Stimulated activated CD4-positive, alpha-beta T cell treated with anti-CD3 and anti-CD28 coated beads, Interleukin-4, amount 100 ng/mL, for 4 hours (primary cell): ENCODE results near the gene GABRD.

Experiments
- DNase-seq, 2 experiments: peaks; one replicate each; pipeline ENCODE4 v3.0.0-alpha.2; 2020

Gene GABRD

GRCh38 chr1:2018217-2019171 is 651 bp upstream of the GABRD start:
- no peak for DNase-seq

DNA sequence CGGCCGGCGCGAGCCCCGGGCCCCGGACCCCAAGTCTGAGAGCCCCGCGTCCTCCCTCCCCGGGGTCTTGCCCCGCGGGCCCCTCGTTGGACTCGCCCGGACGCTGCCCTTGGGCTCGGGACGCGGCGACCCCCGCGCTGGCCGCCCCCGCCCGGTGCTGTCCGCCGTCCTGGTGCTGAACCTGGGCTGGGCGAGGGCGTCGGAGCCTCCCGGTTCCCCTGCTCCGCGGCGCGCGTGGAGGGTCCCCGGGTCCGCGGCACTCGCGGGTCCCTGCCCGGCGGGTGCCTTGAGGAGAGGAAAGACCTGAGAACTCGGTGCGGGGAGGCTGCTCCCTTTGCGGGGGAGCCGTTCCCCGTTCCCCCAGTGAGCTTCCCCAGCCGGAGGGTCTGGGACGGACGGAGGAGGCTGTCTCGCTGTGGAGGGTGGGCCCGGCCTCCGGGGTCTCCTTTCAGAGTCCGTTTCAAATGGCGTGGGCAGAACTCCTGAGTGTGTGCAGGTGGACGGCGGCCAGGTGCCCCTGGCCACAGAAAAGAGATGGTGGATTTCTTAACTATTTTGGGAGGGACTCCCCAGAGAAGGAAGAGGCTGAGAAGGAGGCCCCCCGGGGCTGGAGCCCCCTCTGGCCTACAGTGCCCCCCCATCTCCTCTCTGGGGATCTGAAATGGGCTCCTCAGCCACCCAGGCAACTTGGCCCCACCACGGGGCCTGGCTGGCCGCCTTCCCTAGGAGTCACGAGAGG is 595 bp downstream of the GABRD start:
- no peak for DNase-seq

DNA sequence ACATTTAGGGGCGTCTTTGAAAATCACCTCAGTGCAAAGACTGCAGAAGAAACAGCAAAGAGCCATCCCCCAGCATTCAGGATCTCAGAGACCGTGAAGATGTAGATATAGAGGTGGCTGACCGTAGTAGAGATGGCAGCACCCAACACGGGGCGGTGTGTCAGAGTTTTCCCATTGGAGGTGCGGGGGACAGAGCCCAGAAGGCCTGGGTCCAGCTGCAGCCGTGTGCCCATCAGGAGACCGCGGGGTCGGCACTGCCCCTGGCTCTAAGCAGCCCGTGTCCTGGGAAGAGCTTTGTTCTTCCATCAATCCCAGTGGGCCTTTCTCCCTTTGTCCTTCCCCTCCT is 1.1 kb downstream of the GABRD start:
- no peak for DNase-seq

DNA sequence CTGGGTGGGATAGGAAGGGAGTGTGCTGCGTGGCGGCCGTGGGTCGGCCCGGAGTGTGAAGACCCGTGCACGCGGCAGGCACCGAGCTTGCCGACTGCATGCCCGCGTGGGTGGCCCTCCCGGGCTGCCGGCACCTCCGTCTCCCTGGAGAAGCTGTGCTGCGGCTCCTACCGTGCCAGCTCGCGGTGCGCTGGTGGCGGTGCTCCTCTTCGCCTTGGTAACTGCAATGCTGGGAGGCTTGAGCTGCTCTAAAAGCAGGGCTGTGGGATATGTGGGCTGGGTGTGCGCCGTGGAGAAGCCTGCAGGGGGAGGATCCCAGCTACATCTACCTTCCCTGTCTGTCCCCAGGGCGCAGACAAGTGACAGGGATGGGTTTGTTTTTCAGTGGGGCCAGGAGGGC is 2.4 kb downstream of the GABRD start:
- no peak for DNase-seq

GRCh38 chr1:2022063-2022770 is 3.1 kb downstream of the GABRD start:
- no peak for DNase-seq

- DNase-seq = no peak
Measured at GRCh38 chr1:2023187-2023586, 4.0 kb downstream of the GABRD start.

- no peak for DNase-seq
Measured at GRCh38 chr1:2024451-2024850, 5.3 kb downstream of the GABRD start.

DNA sequence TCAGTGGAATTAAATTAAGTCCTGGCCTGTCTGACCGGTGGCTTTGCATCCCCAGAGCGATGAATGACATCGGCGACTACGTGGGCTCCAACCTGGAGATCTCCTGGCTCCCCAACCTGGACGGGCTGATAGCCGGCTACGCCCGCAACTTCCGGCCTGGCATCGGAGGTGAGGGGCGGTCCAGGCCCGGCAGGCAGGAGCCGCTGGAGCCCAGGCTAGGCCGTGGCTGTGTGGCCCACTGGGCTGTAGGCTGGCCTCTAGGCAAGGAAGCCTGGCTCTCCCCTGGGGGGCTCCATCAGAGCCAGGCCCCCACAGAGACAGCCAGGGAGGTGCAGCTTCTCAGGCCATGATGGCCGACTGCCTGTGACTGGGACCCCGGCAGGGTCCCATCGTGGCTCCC is 5.7 kb downstream of the GABRD start:
- DNase-seq = no peak

GRCh38 chr1:2025491-2025981 is 6.4 kb downstream of the GABRD start:
- DNase-seq = no peak

DNA sequence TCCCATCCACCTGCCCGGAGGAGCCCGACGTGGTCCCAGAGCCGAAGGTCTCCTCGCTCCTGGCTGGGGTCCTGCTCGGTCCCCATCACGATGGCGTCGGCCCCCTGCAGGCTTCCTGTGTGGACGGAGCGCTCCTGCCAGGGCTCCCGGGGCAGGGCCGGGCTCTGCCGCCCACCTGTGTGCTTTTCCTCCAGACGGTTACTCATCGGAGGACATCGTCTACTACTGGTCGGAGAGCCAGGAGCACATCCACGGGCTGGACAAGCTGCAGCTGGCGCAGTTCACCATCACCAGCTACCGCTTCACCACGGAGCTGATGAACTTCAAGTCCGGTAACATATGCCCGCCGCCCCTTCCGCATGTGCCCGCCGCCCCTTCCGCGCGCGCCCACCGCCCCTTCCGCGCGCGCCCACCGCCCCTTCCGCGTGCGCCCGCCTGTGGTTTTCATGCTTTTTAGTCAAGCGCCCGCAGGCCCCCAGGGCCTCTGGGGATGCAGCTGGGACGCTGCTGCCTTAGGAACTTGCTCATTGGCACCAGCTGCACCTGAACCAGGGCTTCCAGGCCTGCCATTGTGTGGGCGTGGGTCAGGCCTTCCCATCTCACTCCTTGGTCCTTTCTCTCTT is 8.9 kb downstream of the GABRD start:
- DNase-seq = no peak

DNA sequence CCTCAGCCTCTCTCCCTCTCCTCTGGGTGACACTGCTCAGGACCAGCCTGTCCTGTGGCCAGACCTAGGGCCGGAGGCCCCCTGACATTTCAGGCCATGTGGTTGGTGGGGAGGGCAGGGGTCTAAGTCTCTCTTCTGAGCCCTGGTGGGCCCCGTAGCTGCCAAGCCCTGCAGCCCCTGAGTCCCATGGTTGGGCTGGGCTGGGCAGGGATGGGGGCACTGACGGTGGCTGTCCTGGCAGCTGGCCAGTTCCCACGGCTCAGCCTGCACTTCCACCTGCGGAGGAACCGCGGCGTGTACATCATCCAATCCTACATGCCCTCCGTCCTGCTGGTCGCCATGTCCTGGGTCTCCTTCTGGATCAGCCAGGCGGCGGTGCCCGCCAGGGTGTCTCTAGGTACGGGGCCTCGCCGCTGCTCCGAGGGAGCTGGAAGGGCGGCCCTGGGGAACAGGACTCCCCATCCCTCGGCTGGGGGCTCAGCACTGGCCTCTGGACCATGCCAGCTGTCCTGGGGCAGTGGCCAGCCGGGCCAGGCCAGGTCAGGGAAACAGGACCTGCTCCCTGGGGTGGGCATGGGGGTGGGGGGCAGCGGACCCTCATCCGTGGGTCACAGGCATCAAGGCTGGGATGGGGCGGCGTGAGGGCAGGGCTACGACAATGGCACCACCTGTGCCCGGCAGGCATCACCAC is 9.9 kb downstream of the GABRD start:
- no peak for DNase-seq

- DNase-seq = no peak
Measured at GRCh38 chr1:2029561-2029960, 10.4 kb downstream of the GABRD start.

GRCh38 chr1:2030076-2030871 is 11.1 kb downstream of the GABRD start:
- no peak for DNase-seq

DNA sequence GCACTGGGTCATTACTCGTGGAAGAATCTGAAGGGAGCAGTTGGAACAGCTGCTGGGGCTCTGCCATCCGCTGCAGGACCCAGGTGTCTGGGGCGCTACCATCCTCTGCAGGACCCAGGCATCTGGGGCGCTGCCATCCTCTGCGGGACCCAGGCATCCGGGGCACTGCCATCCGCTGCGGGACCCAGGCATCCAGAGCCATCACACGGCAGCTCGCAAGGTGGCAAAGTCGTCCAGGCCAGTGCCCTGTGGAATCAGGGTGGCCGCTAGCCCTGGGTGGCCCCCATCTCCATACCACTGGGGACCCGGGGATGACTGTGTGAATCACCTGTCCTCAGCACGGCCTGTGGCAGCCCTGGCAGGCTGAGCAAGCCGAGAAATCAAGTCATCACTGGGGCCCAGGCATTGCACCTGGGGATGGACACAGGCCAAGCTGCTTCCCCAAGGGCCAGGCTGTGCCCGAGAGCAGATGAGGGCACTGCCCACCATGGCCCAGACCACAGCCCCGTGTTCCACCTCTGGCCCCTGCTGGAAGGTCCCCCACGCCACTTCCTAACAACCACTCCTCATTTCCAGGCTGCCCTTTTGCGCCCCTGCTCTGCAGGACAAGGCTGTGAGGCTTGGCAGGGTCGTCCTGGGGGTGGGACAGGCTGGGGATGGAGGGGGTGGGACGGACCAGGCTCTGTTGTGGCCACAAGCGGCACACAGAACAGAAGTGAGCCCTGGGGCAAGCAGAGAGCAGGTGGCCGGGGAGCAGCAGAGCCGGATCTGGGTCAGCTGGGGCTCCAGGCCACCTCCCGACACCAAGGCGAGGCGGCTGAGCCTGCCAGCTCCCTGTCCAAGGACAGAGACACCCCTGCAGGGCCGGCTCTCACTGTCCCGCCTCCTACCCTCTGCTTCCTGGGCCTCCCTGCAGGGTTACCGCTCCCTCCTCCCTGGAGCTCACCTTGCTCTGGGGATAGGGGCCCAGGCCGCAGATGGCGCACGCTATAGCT is 12.7 kb downstream of the GABRD start:
- DNase-seq = no peak

GRCh38 chr1:2032737-2033136 is 13.6 kb downstream of the GABRD start:
- no peak for DNase-seq

DNA sequence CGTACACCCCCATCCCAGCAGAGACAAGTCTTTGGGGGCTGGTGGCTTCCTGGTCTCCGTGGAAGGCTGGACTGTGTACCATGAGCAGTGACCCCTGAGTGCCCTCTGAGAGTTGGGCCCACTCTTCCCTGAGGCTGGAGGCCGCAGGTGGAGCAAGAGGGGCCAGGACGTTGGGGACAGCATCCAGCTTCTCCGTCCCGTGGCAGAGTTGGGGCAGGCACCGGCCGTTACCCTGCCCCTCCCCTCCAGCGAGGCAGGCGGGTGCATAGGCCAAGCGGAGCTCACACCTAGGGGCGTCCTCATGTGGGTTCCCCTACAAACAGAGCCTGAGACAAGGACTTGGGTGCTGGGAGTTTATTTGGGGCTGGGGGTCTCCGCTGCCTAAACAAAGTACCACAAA is 14.0 kb downstream of the GABRD start:
- no peak for DNase-seq

DNA sequence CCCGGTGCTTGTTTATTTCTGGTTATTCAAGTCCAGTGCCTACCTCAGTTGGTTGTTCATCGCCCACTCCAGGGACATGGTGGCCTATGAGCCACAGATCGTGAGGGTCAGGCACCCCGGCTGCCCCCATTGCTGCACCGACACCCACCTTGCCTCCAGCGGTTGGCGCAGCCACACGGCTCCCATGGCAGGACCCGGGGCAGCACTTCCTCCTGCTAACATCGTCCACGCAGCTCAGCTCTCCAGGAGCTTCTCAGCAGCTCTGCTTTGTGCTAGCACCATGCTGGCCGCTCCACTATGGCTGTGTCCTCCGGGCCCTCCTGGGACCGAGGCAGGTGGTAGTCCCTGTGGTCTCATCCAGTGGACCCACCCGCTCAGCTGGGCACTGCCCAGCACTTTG is 17.1 kb downstream of the GABRD start:
- no peak for DNase-seq

DNA sequence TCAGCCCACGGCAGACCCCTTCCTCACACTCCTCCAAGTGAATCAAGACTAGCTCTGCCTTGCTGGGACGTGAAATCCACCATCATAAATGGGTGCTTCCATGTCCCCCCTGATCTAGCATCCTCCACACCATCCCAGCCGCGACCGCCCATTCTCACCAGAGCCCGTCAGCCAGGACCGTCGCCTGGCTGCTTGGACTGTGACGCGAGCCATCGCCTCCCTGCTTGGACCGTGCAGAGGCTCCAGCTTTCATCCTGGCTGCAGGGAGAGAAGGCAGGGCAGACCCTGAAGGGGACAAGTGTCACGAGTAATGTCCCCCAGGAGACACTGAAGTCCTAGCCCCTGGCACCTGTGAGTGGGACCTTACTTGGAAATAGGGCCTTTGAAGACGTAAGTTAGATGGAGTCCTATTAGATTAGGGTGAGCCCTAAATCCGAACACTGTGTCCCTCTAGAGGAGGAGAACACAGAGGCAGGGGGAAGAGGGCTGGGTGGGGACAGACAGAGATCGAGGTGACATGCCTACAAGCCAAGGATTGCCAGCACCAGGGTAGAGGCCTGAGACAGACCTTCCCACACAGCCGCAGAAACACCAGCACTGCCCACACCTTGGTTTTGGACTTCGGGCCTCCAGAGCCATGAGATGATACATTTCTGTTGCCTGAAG is 18.3 kb downstream of the GABRD start:
- DNase-seq = no peak

DNA sequence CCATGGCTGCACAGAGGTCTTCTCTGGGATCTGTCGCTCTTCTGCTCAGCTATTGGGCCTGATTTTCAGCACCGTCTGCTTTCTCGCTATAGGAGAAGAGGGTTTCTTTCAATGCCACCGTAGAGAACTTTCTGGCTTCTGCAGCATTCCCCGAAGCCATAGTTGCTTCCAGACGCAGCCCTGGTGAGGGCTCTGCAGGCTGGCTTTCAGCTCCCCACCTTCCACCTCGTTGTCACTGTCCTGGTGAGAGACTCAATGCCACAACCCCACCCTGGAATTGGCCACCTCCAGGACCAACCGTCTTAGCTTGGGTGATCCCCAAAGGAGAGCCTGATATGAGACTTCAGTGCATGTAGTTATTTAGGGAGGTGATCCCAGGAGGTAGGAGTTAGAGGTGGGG is 19.1 kb downstream of the GABRD start:
- no peak for DNase-seq

- DNase-seq = no peak
Measured at GRCh38 chr1:2039251-2039650, 20.1 kb downstream of the GABRD start.
